H54 (cell line): ENCODE data around the gene PPIF.

Source experiments
- DNase-seq: peaks from one replicate; pipeline ENCODE4 v3.0.0; 2011; ENCODE audit warnings: low spot score, mixed read lengths; ENCODE audit not compliant: insufficient read length
- FAIRE-seq: peaks from 3 replicates; lab custom pipeline; 2011; peaks lifted over from hg19 to GRCh38; lab: Jason Lieb, UNC
- POLR2A ChIP-seq: IDR thresholded peaks from 2 replicates; pipeline ENCODE4 v1.6.1; 2011; ENCODE audit warnings: low read depth, mild to moderate bottlenecking, low read length

PPIF gene

DNA sequence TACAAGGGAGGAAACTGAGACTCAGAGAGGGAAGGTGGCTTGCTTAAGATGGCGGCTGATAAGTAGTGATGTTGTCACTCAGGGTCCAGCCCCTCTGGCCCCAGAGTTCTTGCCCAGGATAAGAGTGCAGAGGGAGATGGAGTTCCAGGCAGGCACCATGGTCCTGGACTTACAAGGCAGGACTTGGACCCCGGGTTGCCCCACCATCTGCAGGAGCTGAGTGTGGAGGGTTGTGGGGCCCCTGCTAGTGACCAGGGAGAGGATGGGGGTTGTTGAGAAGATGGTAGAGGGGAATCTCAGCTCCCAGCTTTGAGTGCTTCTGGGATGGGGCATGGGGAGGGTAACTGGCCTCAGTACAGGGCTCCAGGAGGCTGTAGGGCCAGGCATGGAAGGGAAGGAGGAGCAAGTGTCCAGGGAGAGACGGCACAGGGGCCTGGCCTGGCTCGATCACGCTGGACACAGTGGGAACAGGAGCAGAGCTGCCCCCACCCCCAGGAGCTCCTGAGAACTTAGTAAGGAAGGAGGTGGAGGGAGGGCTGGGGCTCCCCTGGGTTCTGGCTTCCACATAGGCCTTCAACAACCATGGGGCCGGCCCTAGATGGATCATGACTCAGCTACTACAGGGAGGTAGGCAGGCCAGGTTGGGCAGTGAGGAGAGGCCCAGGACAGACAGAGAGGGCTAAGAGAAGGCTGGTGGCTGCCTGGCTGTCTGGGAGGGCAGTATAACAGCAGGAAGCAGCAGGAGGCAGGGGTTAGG is 28.2 kb downstream of the PPIF start:
- DNase-seq (peak; percentile 82), FAIRE-seq (no peak)
- TF ChIP-seq POLR2A, result no peak

DNA sequence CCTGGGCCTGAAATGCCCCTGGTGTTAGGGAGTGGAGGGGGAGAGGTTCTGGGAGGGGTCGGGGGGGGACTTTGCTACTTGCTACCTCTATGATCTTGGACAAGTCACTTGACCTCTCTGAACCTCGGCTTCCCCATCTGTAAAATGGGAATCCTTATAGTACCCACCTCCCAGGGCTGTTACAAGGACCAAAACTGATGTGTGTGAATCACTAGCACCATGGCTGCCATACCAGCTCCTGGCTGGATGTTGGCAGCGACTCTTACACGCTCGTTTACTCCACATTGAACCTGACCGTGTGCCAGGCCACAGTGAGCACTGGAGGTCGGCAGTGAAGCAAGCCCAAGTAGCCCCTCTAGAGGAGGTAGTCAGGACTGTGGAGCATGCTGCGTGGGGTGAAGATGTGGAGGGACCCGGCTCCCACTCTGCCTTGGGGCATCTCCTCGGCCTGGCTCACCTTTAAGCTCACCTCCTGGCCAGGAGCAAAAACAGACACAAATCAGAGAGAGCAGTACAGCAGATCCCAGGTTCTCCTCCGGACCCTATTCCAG is 28.9 kb downstream of the PPIF start:
- no peak for FAIRE-seq
- DNase-seq, result no peak
- no peak; the same call in 1 of the 2 replicates for TF ChIP-seq POLR2A

DNA sequence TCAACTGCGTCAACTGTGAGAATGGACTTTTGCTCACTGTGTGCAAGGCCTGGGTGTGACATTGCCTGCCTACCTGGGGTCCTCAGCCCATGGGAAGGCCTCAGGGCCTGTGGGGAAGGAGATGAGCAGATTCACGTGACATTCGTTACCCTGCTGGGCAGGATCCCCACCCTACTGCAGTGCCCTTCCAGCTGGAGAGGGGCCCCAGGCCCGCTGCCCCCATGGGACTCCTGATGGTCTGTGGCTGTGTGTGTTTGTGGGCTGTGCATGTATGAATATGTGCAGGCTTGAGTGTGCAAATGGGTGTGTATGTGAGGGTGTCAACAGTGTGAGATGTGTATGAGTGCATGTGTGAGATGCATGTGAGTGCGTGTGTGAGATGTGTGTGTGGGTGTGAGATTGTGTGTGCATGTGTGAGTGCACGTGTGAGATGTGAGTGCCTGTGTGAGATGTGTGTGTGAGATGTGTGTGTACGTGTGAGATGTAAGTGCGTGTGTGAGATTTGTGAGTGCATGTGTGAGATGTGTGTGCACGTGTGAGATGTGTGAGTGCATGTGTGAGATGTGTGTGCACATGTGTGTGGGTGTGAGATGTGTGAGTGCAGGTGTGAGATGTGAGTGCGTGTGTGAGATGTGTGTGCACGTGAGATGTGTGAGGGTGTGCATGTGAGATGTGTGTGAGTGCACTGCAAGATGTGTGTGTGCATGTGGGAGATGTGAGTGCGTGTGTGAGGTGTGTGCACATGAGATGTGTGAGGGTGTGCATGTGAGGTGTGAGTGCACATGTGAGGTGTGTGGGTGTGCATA is 29.7 kb downstream of the PPIF start:
- FAIRE-seq, result no peak

GRCh38 chr10:79377557-79378382 is 30.5 kb downstream of the PPIF start:
- no peak for FAIRE-seq
- no peak for TF ChIP-seq POLR2A
- DNase-seq, result no peak

More for the DNA sequence above, 29.7 kb downstream of the PPIF start:
- DNase-seq, result no peak
- TF ChIP-seq POLR2A, result no peak

DNA sequence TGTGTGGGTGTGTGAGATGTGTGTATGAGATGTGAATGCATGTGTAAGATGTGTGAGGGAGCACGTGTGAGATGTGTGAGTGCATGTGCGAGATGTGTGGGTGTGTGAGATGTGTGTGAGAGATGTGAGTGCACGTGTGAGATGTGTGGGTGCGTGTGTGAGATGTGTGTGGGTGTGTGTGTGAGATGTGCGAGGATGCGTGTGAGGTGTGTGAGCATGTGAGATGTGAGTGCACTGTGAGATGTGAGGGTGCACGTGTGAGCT is 31.0 kb downstream of the PPIF start:
- FAIRE-seq, result no peak
- DNase-seq, result no peak
- TF ChIP-seq POLR2A, result no peak; the same call in 1 of the 2 replicates

DNA sequence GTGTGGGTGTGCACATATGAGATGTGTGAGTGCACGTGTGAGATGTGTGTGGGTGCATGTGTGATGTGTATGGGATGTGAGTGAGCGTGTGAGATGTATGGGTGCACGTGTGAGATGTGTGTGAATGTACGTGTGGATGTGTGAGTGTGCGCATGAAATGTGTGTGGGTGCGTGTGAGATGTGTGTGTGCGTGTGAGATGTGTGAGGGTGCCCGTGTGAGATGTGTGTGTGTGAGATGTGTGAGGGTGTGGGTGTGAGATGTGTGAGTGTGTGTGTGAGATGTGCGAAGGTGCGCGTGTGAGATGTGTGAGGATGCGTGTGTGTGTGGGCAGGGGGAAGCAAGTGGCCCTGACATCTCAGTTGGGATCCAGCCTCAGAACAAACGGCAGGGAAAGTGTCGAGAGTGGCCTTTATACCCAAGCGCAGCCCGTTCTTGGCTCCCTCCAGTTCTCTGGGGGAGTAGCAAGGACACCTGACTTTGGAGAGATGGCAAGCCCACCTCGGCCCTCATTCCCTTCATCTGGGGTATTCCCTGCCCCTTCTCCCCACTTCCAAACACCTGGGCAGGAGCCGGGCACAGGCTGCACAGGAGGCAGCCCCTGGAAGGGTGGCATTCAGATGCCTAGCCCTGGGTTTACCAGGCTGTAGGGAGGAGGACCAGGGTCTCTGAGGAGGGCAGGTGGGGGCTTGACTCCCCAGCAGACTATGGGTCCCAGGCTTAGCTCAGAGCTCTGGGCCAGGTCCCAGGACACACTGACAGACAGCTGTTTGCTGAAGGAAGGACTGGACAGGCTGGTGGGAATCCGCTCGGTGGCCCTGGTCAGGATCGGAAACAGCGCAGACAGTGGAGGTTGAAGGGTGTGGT is 31.6 kb downstream of the PPIF start:
- DNase-seq (no peak), FAIRE-seq (no peak)
- no peak for TF ChIP-seq POLR2A

- no peak for TF ChIP-seq POLR2A
- DNase-seq, result no peak
- FAIRE-seq, result no peak
Observed at GRCh38 chr10:79379512-79380124, 32.3 kb downstream of the PPIF start.

- no peak for DNase-seq
- TF ChIP-seq POLR2A, result no peak
- FAIRE-seq, result no peak
Observed at GRCh38 chr10:79380125-79380945, 33.1 kb downstream of the PPIF start.

- no peak for TF ChIP-seq POLR2A
- DNase-seq (no peak), FAIRE-seq (no peak)
Observed at GRCh38 chr10:79380946-79381721, 33.9 kb downstream of the PPIF start.

DNA sequence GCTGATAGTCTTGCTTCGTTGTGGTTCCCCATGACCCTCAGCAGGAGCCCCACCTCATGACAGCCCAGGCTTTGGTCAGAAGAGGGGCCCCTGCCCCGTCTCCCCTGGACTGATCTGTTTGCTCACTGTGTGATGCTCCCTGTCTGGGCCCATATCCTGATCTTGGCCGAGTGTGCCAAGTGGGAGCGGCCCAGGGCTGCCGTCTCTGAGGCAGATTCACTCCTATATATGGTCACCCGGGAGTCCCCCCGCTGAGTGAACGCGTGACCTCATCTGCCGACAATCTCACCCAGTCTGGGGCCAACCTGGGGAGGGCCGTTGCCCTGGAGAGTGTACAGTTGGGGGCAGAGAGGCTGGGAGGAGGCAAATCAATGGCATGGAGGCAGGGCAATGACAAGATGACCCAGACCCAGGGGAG is 34.5 kb downstream of the PPIF start:
- peak; percentile 99 for DNase-seq
- TF ChIP-seq POLR2A, result no peak

GRCh38 chr10:79382491-79382941 is 35.2 kb downstream of the PPIF start:
- FAIRE-seq (no peak), DNase-seq (no peak)
- TF ChIP-seq POLR2A, result no peak

More for the DNA sequence above, 34.5 kb downstream of the PPIF start:
- FAIRE-seq, result peak; percentile 65
